Naive B cell (primary cell): ENCODE measurements around the gene SH3BP5L. TPM values are rescaled to one million over a fixed set of nuclear protein-coding genes. Genes with fewer than 3 reads are reported as not detected.

Source experiments
- ATAC-seq, 2 donors: fragments of 150-1000 bp; cut with Tn5 transposase; 2 replicates each; pipeline ENCODE4 v1.10.0; 2021; ENCODE audit warnings: low read depth in 2 of 2, mild to moderate bottlenecking in 2 of 2, moderate library complexity in 2 of 2
- DNase-seq: peaks from one replicate; pipeline ENCODE4 v3.0.0; 2022
- H3K27ac Mint-ChIP-seq, 6 donors: one replicate each; pipeline ENCODE4 v1.8.0; 2020 to 2022; ENCODE audit warnings: mild to moderate bottlenecking in 6 of 6, mixed read lengths in 6 of 6, moderate library complexity in 5 of 6, inconsistent platforms in 2 of 6
- H3K27me3 Mint-ChIP-seq, 3 donors: one replicate each; pipeline ENCODE4 v1.8.0; 2021 to 2022; ENCODE audit warnings: mixed read lengths in 3 of 3, mild to moderate bottlenecking in 1 of 3
- H3K36me3 Mint-ChIP-seq, 2 donors: one replicate each; pipeline ENCODE4 v1.8.0; 2020 to 2022; ENCODE audit warnings: mixed read lengths in 2 of 2, inconsistent platforms in 1 of 2, mild to moderate bottlenecking in 1 of 2
- H3K4me1 Mint-ChIP-seq, 3 donors: one replicate each; pipeline ENCODE4 v1.8.0; 2020 to 2022; ENCODE audit warnings: mixed read lengths in 3 of 3, inconsistent platforms in 1 of 3, mild to moderate bottlenecking in 1 of 3, moderate library complexity in 1 of 3
- H3K4me3 Mint-ChIP-seq, 8 donors: one replicate each; pipeline ENCODE4 v1.8.0; 2020 to 2022; ENCODE audit warnings: mild to moderate bottlenecking in 8 of 8, mixed read lengths in 8 of 8, moderate library complexity in 8 of 8, inconsistent platforms in 2 of 8
- H3K9me3 Mint-ChIP-seq, 7 donors: one replicate each; pipeline ENCODE4 v1.8.0; 2020 to 2022; ENCODE audit warnings: mixed read lengths in 7 of 7, mild to moderate bottlenecking in 5 of 7, inconsistent platforms in 2 of 7, moderate library complexity in 1 of 7
- polyA plus RNA-seq, 6 donors: library from polyadenylated mRNA; unstranded; fragments of 300-500 nt; fragmentation: Illumina TruSeq; gene quantifications; one replicate each; pipeline ENCODE4 v1.2.3, GENCODE V29; 2021; ENCODE audit warnings: low read depth in 6 of 6

The SH3BP5L gene
- polyA plus RNA-seq, 6 donors from 2014 or later, result 1.5 to 5.3 (median 2.8) TPM

- ATAC-seq (no peak), DNase-seq (no peak)
- H3K4me3 Mint-ChIP-seq, result no peak overlapping the region
- H3K27me3 Mint-ChIP-seq, result no peaks in the 10 kb centered on the region
- H3K4me1 Mint-ChIP-seq, result peaks cover 0 to 3% (median 0%) of the 10 kb centered on the region in 3 donors
- H3K9me3 Mint-ChIP-seq, result no peaks in the 10 kb centered on the region
- peaks cover 6 to 8% of the 10 kb centered on the region in 2 donors for H3K36me3 Mint-ChIP-seq
- peak overlapping the region in 2 of 6 donors; percentile 14 to 49 for H3K27ac Mint-ChIP-seq
Observed at GRCh38 chr1:248848602-248849001, 22.9 kb upstream of the SH3BP5L start.

GRCh38 chr1:248847956-248848561 lies 22.3 kb upstream of the SH3BP5L start:
- Mint-ChIP-seq H3K4me1 (peaks cover 0 to 4% (median 0%) of the 10 kb centered on the region in 3 donors), H3K36me3 (peaks cover 6 to 8% of the 10 kb centered on the region in 2 donors), H3K9me3 (no peaks in the 10 kb centered on the region), H3K4me3 (no peak overlapping the region), H3K27ac (peak overlapping the region in 1 of 6 donors; percentile 6), H3K27me3 (no peaks in the 10 kb centered on the region)
- ATAC-seq (no peak), DNase-seq (no peak)

DNA sequence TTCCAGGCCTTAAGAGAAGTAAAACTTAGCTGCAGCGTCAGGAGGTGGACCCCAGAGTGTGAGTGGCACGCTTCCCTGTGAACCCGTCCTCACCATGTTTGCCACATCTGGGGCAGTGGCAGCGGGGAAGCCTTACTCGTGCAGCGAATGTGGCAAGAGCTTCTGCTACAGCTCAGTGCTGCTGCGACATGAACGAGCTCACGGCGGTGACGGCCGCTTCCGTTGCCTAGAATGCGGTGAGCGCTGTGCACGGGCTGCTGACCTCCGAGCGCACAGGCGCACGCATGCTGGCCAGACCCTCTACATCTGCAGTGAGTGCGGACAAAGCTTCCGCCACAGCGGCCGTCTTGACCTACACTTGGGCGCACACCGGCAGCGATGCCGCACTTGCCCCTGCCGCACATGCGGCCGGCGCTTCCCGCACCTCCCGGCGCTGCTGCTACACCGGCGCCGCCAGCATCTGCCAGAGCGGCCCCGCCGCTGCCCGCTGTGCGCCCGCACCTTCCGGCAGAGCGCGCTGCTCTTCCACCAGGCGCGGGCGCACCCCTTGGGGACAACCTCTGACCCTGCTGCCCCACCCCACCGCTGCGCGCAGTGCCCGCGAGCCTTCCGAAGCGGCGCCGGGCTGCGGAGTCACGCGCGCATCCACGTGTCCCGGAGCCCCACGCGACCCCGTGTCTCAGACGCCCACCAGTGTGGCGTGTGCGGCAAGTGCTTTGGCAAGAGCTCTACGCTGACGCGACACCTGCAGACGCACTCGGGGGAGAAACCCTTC lies 21.7 kb upstream of the SH3BP5L start:
- Mint-ChIP-seq H3K4me1 (peaks cover 2 to 7% (median 2%) of the 10 kb centered on the region in 3 donors), H3K4me3 (peak overlapping the region in 1 of 8 donors; percentile 42), H3K9me3 (no peaks in the 10 kb centered on the region)

DNA sequence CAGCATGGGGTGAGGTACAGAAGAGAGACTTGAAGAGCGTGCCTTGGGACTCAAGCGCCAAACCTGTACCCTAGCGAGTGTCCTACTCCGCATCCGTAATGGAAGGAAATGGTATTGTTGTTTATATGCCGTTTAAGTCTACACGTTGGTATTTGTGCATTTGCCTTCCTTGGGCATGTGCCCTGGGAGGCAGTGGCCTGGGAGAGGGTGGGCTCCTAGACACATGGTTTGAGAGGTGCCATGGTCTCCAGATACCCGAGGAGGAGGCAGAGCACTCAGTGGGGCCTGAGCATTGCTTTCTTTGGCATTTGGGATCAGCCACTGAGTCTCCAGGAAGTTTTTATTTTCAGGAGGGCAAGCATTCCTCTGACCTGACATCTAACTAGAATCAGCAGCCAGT lies 18.8 kb upstream of the SH3BP5L start:
- DNase-seq (no peak), ATAC-seq (no peak)
- Mint-ChIP-seq H3K27ac (peak overlapping the region in 2 of 6 donors; percentile 16 to 34), H3K27me3 (no peaks in the 10 kb centered on the region), H3K9me3 (no peaks in the 10 kb centered on the region), H3K36me3 (peaks cover 6 to 8% of the 10 kb centered on the region in 2 donors), H3K4me1 (peaks cover 17 to 34% (median 24%) of the 10 kb centered on the region in 3 donors), H3K4me3 (peak overlapping the region in 1 of 8 donors; percentile 28)

More for the DNA sequence above, 21.7 kb upstream of the SH3BP5L start:
- Mint-ChIP-seq H3K27me3 (no peaks in the 10 kb centered on the region), H3K36me3 (peaks cover 6 to 8% of the 10 kb centered on the region in 2 donors), H3K27ac (no peak overlapping the region)
- no peak for DNase-seq
- no peak for ATAC-seq

- ATAC-seq, result no peak
- no peak for DNase-seq
- Mint-ChIP-seq H3K27me3 (no peaks in the 10 kb centered on the region), H3K9me3 (no peaks in the 10 kb centered on the region), H3K36me3 (peaks cover 2 to 3% of the 10 kb centered on the region in 2 donors), H3K4me3 (no peak overlapping the region), H3K4me1 (peaks cover 21 to 41% (median 31%) of the 10 kb centered on the region in 3 donors), H3K27ac (peak overlapping the region in 2 of 6 donors; percentile 16 to 51)
Observed at GRCh38 chr1:248843687-248844086, 18.0 kb upstream of the SH3BP5L start.

GRCh38 chr1:248842781-248843331 lies 17.1 kb upstream of the SH3BP5L start:
- H3K4me3 Mint-ChIP-seq, result no peak overlapping the region
- H3K36me3 Mint-ChIP-seq, result no peaks in the 10 kb centered on the region
- H3K27ac Mint-ChIP-seq, result peak overlapping the region in 2 of 6 donors; percentile 15 to 39
- peaks cover 21 to 41% (median 31%) of the 10 kb centered on the region in 3 donors for H3K4me1 Mint-ChIP-seq
- ATAC-seq (no peak), DNase-seq (no peak)
- H3K27me3 Mint-ChIP-seq, result no peaks in the 10 kb centered on the region
- no peaks in the 10 kb centered on the region for H3K9me3 Mint-ChIP-seq

- H3K36me3 Mint-ChIP-seq, result no peaks in the 10 kb centered on the region
- peak overlapping the region in 1 of 8 donors; percentile 47 for H3K4me3 Mint-ChIP-seq
- no peaks in the 10 kb centered on the region for H3K27me3 Mint-ChIP-seq
- H3K4me1 Mint-ChIP-seq, result peaks cover 21 to 41% (median 31%) of the 10 kb centered on the region in 3 donors
- DNase-seq (no peak), ATAC-seq (no peak)
- peak overlapping the region in 5 of 6 donors; percentile 37 to 89 (median 47) for H3K27ac Mint-ChIP-seq
- H3K9me3 Mint-ChIP-seq, result no peaks in the 10 kb centered on the region
Observed at GRCh38 chr1:248841702-248842395, 16.1 kb upstream of the SH3BP5L start.

DNA sequence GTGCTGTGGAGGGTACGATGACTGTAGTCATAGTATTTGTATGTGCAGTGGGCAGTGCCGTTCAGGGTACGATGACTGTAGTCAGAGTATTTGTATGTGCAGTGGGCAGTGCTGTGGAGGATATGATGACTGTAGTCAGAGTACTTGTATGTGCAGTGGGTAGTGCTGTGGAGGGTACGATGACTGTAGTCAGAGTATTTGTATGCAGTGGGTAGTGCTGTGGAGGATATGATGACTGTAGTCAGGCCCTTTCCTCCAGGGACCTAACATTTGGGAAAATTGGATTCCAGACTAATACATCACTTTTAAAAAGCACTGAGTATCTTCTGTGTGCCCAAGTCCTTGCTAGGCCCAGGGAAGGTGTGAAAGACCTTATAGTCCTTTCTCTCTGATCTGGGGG lies 15.2 kb upstream of the SH3BP5L start:
- no peaks in the 10 kb centered on the region for H3K27me3 Mint-ChIP-seq
- no peaks in the 10 kb centered on the region for H3K9me3 Mint-ChIP-seq
- peak overlapping the region in 2 of 8 donors; percentile 38 to 68 for H3K4me3 Mint-ChIP-seq
- peak overlapping the region in 5 of 6 donors; percentile 15 to 67 (median 40) for H3K27ac Mint-ChIP-seq
- DNase-seq (no peak), ATAC-seq (no peak)
- H3K4me1 Mint-ChIP-seq, result peaks cover 21 to 41% (median 31%) of the 10 kb centered on the region in 3 donors
- no peaks in the 10 kb centered on the region for H3K36me3 Mint-ChIP-seq

GRCh38 chr1:248839168-248839555 lies 13.4 kb upstream of the SH3BP5L start:
- DNase-seq, result peak; percentile 24
- Mint-ChIP-seq H3K27me3 (no peaks in the 10 kb centered on the region), H3K4me3 (no peak overlapping the region), H3K4me1 (peaks cover 21 to 41% (median 31%) of the 10 kb centered on the region in 3 donors), H3K36me3 (no peaks in the 10 kb centered on the region), H3K9me3 (no peaks in the 10 kb centered on the region), H3K27ac (peak overlapping the region in 3 of 6 donors; percentile 99 to 100 (median 99))
- no peak for ATAC-seq

GRCh38 chr1:248838357-248839167 lies 12.8 kb upstream of the SH3BP5L start:
- Mint-ChIP-seq H3K9me3 (no peaks in the 10 kb centered on the region), H3K36me3 (no peaks in the 10 kb centered on the region), H3K27ac (peak overlapping the region in 3 of 6 donors; percentile 99 to 100 (median 99)), H3K4me3 (no peak overlapping the region), H3K27me3 (no peaks in the 10 kb centered on the region), H3K4me1 (peaks cover 21 to 39% (median 31%) of the 10 kb centered on the region in 3 donors)
- ATAC-seq (peak; percentile 71 to 72), DNase-seq (peak; percentile 91)

DNA sequence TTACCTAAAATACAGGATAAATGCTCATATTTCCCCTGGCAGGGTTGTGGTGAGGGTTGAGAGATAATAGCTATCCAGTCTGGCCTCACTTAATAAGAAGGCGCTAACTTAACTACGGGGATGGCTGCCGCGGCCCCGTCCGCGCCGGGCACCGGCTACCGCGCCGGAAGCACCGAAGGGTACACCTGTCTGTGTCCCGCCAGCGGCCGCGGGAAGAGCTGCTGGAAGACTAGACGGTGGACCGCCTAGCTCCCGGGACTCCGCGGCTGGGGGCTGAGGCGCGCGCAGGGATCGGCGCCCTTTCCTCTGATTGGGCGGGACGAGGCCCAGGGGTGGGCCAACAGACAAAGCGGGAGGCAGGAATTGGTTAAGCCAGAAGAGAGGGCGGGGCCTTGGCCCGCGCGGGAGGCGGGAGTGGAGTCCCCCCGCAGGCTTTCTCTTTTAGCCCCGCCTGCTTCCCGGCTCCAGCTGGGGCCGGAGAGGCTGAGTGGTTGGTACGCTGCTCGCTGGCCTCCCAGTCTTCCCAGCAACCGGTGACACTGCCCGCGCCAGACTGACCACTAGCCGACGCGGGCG lies 12.2 kb upstream of the SH3BP5L start, which contains the start of gene ZNF672:
ZNF672 (plus strand) TSS at position 444 of the 576 bp plus-strand sequence. CDS start 9,051 bp downstream, outside the sequence.
- Mint-ChIP-seq H3K4me3 (no peak within 1 kb of the TSS), H3K27ac (peak within 1 kb of the TSS in 3 of 6 donors; percentile 99 to 100 (median 99)), H3K36me3 (no peaks in the 10 kb centered on the region), H3K27me3 (no peaks in the 10 kb centered on the region), H3K4me1 (peaks cover 21 to 36% (median 31%) of the 10 kb centered on the region in 3 donors), H3K9me3 (no peaks in the 10 kb centered on the region)
- DNase-seq (peak; percentile 93), ATAC-seq (peak; percentile 73 to 74)
